Measurements from ENCODE around the gene TTI1. TPM values are rescaled to one million over a fixed set of nuclear protein-coding genes. Genes with fewer than 3 reads are reported as not detected.

Gene TTI1
- polyA plus RNA-seq, 1 experiment, result 15.1 TPM

DNA sequence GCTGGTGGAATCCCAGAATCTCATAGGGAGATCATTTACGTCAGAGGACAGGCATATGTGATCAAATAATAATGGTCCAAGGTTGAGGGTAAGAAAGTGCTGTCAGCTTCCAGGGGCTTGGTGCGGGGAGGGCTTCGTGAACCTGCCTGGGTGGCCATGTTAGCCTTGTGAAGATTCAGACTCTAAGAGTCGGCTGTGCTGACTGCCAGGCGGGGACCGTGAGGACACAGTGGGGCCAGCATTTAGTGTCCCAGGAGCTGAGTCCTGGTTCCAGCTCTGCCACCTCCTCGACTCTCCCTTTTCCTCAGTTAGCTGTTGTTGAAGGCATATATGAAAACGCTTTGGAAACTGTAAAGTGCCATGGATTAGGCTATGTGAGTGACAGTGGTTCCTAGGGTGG, 96.8 kb downstream of the TTI1 start:
- no peak for DNase-seq (ENCODE audit: low read depth, low spot score)
- no peak overlapping the region for H3K4me3 ChIP-seq (ENCODE audit: low read depth, low read length)
- ChIA-PET POLR2A (no interaction called here), CTCF (no interaction called here)
- no peaks in the 10 kb centered on the region; the same call in 1 of the 2 replicates for H3K9me3 ChIP-seq (ENCODE audit: control insufficient read depth, insufficient read depth, low read length)
- H3K27ac ChIP-seq (ENCODE audit: low read depth, low read length), result no peak overlapping the region
- TF ChIP-seq, protein P1, sequence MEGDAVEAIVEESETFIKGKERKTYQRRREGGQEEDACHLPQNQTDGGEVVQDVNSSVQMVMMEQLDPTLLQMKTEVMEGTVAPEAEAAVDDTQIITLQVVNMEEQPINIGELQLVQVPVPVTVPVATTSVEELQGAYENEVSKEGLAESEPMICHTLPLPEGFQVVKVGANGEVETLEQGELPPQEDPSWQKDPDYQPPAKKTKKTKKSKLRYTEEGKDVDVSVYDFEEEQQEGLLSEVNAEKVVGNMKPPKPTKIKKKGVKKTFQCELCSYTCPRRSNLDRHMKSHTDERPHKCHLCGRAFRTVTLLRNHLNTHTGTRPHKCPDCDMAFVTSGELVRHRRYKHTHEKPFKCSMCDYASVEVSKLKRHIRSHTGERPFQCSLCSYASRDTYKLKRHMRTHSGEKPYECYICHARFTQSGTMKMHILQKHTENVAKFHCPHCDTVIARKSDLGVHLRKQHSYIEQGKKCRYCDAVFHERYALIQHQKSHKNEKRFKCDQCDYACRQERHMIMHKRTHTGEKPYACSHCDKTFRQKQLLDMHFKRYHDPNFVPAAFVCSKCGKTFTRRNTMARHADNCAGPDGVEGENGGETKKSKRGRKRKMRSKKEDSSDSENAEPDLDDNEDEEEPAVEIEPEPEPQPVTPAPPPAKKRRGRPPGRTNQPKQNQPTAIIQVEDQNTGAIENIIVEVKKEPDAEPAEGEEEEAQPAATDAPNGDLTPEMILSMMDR (IDR thresholded peaks at IDR 0.05; ENCODE audit: low read depth, low read length), result no peak
- H3K27me3 ChIP-seq (ENCODE audit: control insufficient read depth, insufficient read depth, low read length), result peaks cover 26% of the 10 kb centered on the region

- Histone ChIP-seq H3K27ac (ENCODE audit: low read depth, low read length) (no peak overlapping the region), H3K9me3 (ENCODE audit: control insufficient read depth, insufficient read depth, low read length) (no peaks in the 10 kb centered on the region; the same call in 1 of the 2 replicates), H3K4me3 (ENCODE audit: low read depth, low read length) (no peak overlapping the region), H3K27me3 (ENCODE audit: control insufficient read depth, insufficient read depth, low read length) (peaks cover 28% of the 10 kb centered on the region)
- TF ChIP-seq, protein P1 (IDR thresholded peaks at IDR 0.05; ENCODE audit: low read depth, low read length), result no peak
- no peak for DNase-seq (ENCODE audit: low read depth, low spot score)
- ChIA-PET POLR2A (no interaction called here), CTCF (no interaction called here)
These were observed 97.2 kb downstream of the TTI1 start for GRCh38 chr20:37936041-37936440.

- Histone ChIP-seq H3K9me3 (ENCODE audit: control insufficient read depth, insufficient read depth, low read length) (no peaks in the 10 kb centered on the region; the same call in 1 of the 2 replicates), H3K27me3 (ENCODE audit: control insufficient read depth, insufficient read depth, low read length) (peaks cover 31% of the 10 kb centered on the region), H3K4me3 (ENCODE audit: low read depth, low read length) (no peak overlapping the region), H3K27ac (ENCODE audit: low read depth, low read length) (no peak overlapping the region)
- ChIA-PET POLR2A (no interaction called here), CTCF (no interaction called here)
- TF ChIP-seq, protein P1 (IDR thresholded peaks at IDR 0.05; ENCODE audit: low read depth, low read length), result no peak
- DNase-seq (ENCODE audit: low read depth, low spot score), result no peak
These were observed 97.8 kb downstream of the TTI1 start for GRCh38 chr20:37935435-37935834.

- H3K9me3 ChIP-seq (ENCODE audit: control insufficient read depth, insufficient read depth, low read length), result no peaks in the 10 kb centered on the region; the same call in 1 of the 2 replicates
- POLR2A ChIA-PET, result no interaction called here
These were observed 98.5 kb downstream of the TTI1 start for GRCh38 chr20:37934634-37935375.

More at GRCh38 chr20:37934634-37935375, 98.5 kb downstream of the TTI1 start:
- Histone ChIP-seq H3K27me3 (ENCODE audit: control insufficient read depth, insufficient read depth, low read length) (peaks cover 35% of the 10 kb centered on the region), H3K4me3 (ENCODE audit: low read depth, low read length) (no peak overlapping the region), H3K27ac (ENCODE audit: low read depth, low read length) (no peak overlapping the region)
- CTCF ChIA-PET, result no interaction called here
- TF ChIP-seq, protein P1 (IDR thresholded peaks at IDR 0.05; ENCODE audit: low read depth, low read length), result no peak
- DNase-seq (ENCODE audit: low read depth, low spot score), result no peak

All from AG04450 (cell line).